Stomach (tissue), 4 donors: Measurements from ENCODE around the gene PCDHB7.
"Not testable (repeated sequence)": the region's sequence is repeated elsewhere in the genome, so short reads cannot be mapped to it uniquely, and the experiment has no call there.

Experiments
- CTCF ChIP-seq, 7 experiments: fragments of 450-650 bp in 4 of 7; fragments of 200-600 bp in 3 of 7; sonication (generic) in 3 of 7; IDR thresholded peaks; one replicate each; pipeline ENCODE4 v1.5.1; 2016 to 2019; ENCODE audit warnings: antibody characterized with exemption in 7 of 7, control low read depth in 2 of 7, mild to moderate bottlenecking in 1 of 7
- POLR2A ChIP-seq, 4 donors: fragments of 450-650 bp; IDR thresholded peaks; one replicate each; pipeline ENCODE4 v1.6.1; 2016; ENCODE audit warnings: antibody characterized with exemption in 4 of 4, control low read depth in 2 of 4, mild to moderate bottlenecking in 1 of 4, moderate library complexity in 1 of 4
- POLR2AphosphoS5 ChIP-seq, 3 donors: sonication (generic); formaldehyde crosslinking; IDR thresholded peaks; one replicate each; pipeline ENCODE4 v1.6.1; 2016; ENCODE audit warnings: antibody characterized with exemption in 3 of 3

GRCh38 chr5:141214583-141214982, 42.1 kb downstream of the PCDHB7 start:
- not testable (repeated sequence) for TF ChIP-seq CTCF, POLR2A, POLR2AphosphoS5 (IDR thresholded peaks at IDR 0.05)
